Raji (cell line): Measurements from ENCODE around the gene ZNF638.

Experiments
- POLR2A ChIP-seq: IDR thresholded peaks from 2 replicates; pipeline ENCODE4 v1.6.1; 2011; ENCODE audit warnings: low read depth, low read length, control low read depth; ENCODE audit not compliant: insufficient read depth

ZNF638 gene

DNA sequence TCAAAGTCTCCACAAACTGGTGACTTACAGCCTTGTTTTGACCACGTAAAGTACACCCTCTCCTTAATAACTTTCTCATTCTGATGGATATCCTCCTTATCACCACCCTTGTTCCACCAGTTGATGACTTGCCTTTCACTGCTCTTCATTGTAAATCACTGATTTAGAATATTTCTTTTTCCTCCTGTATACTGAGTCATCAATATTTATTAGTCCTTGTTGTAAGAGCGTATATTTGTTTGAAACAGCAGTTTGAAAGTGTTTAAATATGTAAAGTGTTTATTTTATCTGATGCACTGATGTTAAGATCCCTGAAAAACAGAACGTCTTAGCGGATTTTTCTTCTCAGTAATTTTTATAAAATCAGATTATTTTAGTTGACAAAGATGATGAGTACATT is 87.6 kb downstream of the ZNF638 start:
- TF ChIP-seq POLR2A, result no peak

DNA sequence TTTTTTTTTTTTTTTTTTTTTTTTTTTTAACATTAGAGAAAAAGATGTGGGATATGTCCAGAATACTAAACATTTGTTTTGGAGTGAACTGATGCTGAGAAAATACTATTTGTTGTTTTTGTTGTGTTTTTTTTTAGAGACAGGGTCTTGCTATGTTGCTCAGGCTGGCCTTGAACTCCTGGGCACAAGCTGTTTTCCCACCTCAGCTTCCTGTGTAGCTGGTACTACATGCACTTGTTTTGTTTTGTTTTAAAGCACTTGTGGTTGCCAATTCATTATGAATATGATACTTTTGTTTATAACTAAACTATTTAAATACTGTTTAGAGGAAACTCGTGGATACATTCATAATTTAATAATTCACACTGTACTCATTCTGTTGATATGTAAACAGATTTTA is 88.4 kb downstream of the ZNF638 start:
- no peak for TF ChIP-seq POLR2A

DNA sequence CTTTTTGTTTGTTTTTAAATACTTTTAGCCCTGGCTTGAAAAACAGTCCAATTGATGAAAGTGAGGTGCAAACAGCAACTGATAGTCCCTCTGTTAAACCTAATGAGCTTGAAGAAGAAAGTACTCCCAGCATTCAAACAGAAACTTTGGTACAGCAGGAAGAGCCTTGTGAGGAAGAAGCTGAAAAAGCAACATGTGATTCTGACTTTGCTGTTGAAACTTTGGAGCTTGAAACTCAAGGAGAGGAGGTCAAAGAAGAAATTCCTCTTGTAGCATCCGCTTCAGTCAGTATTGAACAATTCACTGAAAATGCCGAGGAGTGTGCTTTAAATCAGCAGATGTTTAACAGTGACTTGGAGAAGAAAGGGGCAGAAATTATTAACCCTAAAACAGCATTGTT is 91.2 kb downstream of the ZNF638 start:
- no peak for TF ChIP-seq POLR2A

DNA sequence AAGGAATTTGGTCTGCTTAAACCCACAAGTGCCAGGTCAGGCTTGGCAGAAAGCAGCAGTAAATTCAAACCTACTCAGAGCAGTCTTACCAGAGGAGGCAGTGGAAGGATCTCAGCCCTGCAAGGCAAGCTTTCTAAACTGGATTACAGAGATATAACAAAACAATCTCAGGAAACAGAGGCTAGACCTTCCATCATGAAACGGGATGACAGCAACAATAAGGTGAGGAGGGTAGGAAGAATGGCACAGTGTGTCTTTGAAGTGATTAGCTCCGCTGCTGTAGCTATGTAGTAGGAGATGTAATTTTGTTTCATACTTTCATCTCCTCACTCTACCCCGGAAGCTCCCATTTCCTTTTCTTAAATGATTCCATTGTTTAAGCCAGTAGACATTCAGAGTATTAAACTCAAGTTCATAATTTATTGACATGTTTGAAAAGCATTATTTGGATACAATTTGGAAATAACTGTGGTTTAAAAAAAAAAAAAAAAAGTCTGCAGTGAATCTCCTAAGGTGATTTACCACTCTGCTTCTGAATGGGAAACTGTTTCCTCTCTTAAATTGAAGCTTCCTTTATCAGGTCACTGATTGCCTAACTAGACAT is 92.3 kb downstream of the ZNF638 start:
- no peak for TF ChIP-seq POLR2A

DNA sequence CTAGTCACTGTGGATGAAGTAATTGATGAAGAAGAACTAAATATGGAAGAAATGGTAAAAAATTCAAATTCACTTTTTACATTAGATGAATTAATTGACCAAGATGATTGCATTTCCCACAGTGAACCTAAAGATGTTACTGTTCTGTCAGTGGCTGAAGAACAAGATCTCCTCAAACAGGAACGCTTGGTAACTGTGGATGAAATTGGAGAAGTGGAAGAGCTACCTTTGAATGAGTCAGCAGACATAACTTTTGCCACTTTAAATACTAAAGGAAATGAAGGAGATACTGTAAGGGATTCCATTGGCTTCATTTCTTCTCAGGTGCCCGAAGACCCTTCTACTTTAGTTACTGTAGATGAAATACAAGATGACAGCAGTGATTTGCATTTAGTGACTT is 95.1 kb downstream of the ZNF638 start:
- no peak for TF ChIP-seq POLR2A

DNA sequence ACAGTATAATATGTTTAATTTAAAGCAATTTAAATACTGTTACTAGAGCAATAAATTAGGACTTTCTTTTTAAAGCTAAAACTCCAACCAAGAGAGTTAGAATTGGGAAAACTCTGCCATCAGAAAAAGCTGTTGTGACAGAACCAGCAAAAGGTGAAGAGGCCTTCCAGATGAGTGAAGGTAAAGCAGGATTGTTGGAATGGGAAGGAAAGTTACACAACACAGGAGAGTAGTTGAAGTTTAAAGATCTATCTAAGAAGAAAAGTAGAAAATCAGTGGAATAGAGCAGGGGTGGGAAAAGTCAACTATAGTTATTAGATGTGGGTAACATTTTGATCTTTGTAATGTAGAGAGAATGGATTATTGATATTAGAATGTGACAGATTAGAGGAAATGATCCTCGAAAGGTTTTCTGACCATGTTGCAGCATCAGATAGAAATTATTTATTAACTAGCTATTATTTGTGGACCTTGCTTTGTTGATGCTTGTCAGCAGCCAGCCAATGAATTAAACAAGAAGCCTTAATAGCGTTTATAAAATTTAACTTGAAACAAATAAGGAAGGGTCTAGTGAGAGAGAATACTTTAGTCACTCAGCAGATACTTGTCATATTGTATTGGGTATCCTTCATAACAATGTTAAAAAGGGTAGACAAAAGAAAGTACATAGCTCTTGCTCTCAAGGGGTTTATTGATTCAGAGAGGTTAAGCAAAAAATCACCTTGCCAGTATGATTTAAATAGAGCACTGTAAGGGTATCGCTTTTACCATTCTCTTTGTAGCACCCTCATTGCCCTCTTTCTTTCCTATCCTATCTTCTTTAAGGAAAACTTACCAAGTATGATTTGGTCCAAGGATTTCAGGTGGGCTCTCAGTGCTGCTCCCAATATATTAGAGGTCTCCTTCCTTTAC is 97.1 kb downstream of the ZNF638 start:
- no peak for TF ChIP-seq POLR2A

DNA sequence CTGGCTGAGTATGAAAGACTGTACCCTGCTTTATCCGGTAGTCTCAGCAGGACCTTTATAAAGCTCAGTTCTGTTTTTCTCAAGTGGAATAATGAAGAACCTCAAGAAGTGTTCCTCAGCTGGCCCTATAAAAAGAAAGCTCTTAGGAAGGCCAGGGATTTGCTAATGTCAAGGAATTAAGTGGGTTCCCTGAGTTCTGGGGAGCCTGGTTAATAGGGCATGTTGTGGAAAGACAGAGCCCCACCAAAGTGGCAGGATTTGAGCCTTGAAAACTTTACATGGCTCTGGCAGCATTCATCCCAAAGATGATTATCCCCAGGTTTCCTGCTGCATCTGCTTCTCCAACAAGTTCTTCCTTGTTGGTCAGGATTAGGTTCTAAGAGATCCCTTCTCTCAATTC is 114.9 kb downstream of the ZNF638 start:
- no peak for TF ChIP-seq POLR2A

DNA sequence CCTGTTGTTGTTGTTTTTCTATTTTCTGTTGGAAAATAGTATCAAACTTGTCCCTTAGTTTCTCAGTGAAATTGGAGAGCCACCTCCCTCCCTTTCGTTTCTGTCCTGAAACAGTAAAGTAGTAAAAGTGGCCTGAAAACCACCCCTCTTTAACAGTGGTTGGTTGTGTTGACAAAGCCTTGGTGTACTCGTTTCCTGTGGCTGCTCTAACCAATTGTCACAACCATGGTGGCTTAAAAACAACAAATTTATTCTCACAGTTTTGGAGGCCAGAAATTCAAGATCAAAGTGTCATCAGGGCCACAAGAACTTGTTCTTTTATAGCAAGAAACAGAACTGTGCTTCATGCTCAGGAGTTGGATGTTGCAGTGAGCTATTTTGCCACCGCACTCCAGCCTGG is 117.8 kb downstream of the ZNF638 start:
- TF ChIP-seq POLR2A, result no peak

DNA sequence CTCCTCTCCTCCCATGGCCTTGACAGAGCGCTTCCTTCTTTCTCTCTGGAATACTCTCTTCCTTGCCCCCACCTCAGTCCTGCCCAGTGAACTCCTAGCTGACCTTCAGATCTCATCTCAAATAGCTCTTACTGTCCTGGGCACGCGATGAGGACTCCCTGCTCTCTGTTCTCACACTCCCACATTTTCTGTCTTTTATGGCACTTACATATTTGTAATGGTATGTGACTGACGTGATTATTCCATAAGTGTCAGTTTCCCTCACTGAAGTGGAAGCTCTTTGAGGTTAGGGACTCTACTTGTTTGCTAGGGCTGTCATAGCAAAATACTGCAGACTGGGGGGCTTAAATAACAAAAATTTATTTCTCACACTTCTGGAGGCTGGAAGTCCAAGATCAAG is 120.1 kb downstream of the ZNF638 start:
- no peak for TF ChIP-seq POLR2A

DNA sequence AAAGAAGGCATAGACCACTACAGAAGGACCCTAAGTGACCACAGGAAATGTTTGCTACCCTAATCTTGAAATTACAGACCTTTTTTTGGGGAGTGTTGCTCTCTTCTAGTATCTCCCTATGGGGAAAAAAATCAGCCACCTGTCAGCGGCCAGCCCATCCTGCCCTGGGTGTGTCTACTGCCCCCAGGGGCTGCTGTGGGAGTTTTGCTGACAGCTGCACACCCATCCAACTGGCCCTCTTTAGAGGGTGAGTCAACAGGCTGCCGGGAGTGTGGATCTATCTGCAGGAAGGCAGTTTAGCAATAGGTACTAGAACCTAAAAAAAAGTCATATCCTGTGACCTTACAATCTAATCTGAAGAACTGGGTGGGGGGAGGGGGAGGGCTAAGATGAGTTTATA is 121.0 kb downstream of the ZNF638 start:
- TF ChIP-seq POLR2A, result no peak

DNA sequence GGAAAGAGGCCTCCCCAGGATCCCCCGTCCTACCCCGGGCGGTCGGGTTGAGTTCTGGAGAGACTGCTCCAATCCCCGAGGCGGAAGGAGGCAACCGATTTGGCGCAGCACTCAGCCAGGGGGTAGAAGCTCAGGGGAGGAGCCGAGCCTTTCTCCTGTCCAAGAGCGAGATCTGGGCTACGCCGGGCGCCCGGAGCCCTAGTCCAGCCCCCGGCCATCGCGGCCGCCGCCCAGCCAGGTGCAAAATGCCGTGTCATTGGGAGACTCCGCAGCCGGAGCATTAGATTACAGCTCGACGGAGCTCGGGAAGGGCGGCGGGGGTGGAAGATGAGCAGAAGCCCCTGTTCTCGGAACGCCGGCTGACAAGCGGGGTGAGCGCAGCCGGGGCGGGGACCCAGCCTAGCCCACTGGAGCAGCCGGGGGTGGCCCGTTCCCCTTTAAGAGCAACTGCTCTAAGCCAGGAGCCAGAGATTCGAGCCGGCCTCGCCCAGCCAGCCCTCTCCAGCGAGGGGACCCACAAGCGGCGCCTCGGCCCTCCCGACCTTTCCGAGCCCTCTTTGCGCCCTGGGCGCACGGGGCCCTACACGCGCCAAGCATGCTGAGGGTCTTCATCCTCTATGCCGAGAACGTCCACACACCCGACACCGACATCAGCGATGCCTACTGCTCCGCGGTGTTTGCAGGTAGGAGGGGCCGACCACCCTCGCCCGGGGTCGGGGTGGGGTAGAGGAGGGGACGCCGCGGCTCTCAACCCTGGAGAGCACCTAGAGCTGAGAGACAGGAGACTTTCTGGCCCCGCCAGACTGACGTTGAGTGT is 122.0 kb downstream of the ZNF638 start, which contains the start of gene DYSF:
Gene DYSF, plus strand, starts transcription at position 158 of the 817 bp plus-strand sequence.
- TF ChIP-seq POLR2A, result no peak

DNA sequence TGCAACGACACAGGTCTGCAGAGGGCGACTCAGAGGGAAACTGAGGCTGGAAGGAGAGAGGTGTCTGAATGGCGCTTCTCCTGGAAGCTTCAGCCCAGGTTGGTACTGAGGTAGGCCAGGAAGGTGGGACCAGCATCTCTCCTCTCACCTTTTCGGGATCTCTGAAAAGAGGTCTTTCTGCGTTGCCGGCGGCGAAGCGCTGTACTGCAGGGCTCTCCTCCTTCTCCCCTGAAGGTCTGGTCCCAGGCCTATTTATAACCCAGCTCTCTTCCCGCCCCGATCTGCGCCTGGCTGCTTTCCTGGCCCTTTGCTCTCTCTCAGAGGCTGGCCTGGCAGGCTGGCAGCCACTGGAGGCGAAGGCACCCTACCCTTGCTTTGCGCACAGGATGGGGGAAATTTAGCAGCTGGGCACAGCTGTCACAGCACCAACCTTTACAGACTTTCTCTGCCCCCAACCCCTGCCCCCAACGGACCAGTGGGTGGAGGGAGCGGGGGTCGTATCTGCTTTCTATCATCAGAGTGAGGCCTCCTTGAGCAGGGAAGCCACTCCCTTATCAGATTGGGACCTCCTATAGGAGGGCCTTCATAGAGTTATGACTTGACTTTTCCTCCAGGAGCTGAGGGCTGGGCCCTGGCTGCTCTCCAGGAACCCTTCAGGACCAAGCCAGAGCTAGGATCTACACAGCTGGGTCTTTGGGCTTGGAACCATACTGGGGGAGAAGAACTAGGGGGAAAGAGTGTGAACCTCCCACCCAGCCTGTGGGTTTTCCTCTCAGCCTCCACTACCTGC is 122.8 kb downstream of the ZNF638 start:
- no peak for TF ChIP-seq POLR2A

DNA sequence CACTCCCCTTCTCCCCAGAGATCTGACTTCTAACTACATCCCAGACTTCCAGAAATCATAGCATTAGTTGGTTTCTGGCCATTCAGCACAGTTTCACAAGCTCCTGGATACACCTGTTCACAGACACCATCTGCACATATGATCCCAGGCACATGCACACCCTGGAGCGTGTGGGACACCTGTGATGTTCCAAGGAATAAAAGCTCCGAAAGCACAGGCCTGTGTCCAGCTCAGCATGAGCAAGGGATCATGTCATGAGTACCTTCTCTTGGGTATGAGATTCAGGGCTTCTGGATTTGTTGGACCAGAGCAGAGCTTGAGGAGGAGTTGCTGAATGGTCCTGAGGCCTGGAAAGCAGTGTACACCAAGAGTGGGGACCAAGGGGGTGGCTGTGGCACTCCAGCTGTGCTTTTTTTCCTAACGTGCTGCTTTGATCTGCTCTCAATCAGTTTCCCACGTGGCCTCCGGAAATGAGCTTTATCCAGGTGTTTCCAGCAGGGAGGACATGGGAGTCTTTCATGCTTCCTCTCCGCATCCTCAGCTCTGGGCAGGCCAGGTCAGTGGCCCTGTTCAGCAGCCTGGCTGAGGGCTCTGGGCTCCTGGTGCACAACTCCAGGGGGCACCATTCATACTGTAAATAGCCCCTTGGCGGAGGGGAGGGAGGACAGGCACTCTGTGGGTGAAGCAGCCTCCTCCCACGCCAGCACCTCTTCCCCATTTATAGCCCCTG is 123.6 kb downstream of the ZNF638 start:
- TF ChIP-seq POLR2A, result no peak
